ENCODE data around the gene PTPRK.
A peak's percentile ranks its signal among the peaks of the same experiment; 100 is the strongest.

The PTPRK gene

DNA sequence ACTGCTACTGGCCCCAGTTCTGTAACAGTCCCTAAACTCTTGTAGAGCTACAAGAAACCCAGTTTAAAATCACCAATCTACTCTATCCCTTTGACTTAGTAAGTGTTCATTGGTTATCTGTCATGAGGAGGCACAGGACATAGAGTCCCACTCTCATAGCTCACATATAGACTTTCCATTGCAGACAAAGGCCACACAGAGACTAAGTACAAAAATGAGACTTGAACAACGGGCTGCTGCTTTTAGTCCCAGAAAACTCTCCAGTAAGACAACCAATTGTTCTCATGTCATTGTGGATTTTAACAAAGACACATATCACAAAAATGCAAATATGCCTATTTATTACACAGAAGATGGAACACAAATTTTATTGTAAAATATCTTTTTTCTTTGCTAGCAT, 197.4 kb downstream of the PTPRK start:
- Histone ChIP-seq H3K27ac (no peak overlapping the region), H3K4me3 (no peak overlapping the region)

DNA sequence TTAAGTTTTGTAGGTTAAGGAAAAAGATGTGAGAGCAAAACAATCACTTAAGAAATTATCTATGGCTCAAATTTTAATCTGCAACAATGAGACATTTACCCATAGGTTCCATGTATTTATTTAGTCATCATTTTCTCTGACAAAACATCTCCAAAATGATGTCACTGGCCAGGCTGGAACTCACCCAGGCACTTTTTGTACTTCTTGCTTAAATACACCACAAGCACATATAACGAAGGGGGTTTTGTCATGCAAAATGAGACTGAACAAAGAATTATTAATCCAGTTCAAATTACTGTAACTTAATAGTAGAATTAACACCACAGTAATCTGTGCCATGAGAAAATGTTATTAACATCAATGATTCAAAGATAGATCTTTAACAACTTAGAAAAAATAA, 200.5 kb downstream of the PTPRK start:
- no peak overlapping the region for H3K27ac ChIP-seq

DNA sequence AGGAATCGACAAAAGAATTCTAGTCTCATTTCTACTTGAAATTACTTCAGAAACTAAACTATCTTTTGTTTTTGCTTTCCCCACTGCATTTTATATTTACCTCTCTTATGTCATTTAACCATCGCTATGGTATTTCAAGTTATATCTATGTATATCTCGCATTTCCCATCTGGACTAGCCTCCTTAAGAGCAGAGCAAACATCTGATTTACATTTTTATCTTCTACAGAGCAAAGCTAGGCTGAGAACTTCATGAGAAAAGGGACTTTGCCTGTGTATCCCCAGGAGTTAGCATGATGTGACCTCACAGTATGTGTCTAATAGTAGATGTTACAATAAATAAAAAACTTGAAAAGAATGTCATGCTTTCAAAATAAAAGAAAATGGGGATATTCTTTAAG, 201.2 kb downstream of the PTPRK start:
- Histone ChIP-seq H3K27ac (no peak overlapping the region), H3K4me3 (no peak overlapping the region)

More for the DNA sequence above, 200.5 kb downstream of the PTPRK start:
- no peak overlapping the region for H3K4me3 ChIP-seq

DNA sequence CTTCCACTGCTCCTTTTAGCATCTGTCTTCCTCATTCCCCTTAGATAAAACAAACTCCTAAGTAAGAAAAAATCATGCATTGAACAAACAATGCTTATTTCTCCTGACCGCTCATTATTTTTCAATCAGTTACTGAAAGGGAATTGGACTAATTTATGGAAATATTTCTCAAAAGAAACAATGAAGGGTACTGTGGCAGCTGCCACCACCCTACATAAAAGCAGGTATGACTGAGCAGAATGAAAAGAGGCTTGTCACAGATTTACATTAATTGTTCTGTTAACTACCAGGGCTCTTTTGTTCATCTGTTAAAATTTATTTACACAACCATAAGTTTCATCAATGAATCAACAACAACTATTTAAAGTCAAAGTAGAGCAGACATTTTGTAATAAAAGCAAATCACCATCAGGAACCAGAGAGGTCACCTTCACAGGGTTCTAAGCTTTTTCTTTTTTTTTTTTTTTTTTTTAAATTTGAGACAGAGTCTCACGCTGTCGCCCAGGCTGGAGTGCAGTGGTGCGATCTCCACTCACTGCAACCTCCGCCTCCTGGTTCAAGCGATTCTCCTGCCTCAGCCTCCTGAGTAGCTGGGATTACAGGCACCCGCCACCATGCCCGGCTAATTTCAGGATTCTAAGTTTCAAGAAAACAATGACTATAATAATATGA, 204.0 kb downstream of the PTPRK start:
- no peak overlapping the region for H3K4me3 ChIP-seq
- H3K27ac ChIP-seq: no peak overlapping the region

DNA sequence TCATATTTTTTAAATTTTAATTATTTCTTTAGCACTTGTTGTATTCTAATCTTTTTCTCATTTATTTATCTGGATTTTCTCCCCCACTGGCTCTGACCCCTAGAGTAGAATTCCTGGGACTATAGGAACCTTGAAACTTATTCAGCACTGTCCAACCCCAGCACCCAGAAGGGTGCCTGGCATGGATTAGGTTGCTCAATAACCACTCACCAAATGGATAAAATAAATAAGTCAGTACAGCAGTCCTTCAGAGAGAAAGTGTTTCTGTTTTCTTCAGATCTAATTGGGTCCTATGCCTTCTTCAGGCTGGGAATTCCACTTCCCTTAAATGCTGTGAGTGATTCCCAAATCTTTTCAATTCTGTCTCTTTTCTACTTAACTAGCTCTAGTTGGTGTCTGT, 206.2 kb downstream of the PTPRK start:
- no peak overlapping the region for H3K4me3 ChIP-seq
- no peak overlapping the region for H3K27ac ChIP-seq

DNA sequence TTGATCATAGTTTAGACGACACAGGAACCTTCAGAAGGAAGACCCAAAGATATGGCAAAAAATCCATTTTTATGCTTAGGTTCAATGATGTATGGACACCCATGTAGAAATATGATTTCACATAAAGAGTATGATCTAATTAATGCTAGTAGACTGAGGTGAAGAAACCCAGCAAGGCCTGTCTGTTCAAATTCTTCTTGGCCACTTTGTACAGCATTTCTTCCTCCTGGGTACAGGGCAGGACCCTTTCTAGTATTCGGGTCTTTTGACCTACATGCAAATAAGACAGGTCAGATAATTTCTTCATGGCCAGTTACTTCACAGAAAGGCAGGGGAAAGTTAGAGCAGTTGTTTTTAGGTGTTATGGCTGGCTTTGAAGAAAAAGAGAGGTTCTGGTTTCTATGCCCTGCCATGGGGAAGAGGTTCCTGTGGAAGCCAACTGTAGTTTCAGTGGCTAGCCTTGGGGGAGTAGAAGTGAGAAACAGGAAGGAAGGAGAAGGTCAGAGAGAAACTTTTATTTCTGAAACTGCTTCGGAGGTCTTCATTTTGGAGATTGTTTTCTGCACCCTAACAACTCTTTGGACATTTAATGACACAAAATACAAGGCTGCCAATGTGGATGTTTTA, 208.3 kb downstream of the PTPRK start:
- Histone ChIP-seq H3K4me3 (no peak overlapping the region), H3K27ac (no peak overlapping the region)

DNA sequence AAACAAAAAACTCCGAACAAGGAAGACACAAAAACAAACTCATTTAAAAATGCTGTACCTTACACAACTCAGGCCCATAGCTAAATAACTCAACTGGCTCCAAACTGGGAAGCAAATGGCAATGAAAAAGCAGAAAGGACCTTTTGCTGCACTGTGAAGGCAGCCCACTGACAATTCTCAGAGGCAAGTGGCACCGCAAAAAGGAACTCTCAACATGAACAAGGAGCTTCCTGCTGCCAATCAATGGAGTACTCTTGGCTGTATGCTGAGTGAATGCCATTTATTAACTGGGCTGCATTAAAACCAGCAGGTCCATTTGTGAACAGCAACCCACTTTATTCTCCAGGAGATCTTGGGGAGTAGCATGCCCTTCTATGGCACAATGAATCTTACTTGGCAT, 209.9 kb downstream of the PTPRK start:
- H3K4me3 ChIP-seq: no peak overlapping the region

DNA sequence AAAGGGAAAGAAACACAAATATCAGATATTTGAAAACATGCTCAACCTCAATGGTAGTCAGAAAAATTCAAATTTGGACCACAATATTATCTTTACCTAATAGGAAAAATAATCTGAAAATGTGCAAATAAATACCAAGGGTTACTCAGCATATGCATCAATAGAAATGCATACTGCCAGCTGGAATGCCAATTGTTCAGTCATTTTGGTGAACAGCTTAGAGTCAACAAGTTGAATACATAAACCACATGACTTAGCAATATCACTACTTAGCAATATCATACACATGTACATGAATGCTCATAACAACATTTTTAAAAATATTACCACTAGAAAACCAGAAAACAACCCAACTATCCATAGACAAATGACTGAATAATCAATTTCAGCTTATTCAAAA, 212.7 kb downstream of the PTPRK start:
- H3K27ac ChIP-seq: no peak overlapping the region
- no peak overlapping the region for H3K4me3 ChIP-seq

More for the DNA sequence above, 209.9 kb downstream of the PTPRK start:
- no peak overlapping the region for H3K27ac ChIP-seq

DNA sequence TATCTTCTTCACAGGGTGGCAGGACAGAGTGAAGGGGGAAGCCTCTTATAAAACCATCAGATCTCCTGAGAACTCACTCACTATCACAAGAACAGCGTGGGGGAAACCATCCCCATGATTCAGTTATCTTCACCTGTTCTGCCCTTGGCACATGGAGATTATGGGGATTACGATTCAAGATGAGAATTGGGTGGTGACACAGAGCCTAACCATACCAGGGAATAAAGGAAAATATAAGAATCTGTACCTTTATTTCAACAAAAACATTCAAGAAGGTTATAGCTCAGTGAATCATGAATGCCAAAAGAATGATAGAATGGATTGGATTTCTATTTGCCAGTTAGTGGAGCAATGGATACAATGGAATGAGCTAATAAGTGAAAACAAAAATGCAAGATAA, 214.4 kb downstream of the PTPRK start:
- H3K27ac ChIP-seq: no peak overlapping the region
- H3K4me3 ChIP-seq: no peak overlapping the region

DNA sequence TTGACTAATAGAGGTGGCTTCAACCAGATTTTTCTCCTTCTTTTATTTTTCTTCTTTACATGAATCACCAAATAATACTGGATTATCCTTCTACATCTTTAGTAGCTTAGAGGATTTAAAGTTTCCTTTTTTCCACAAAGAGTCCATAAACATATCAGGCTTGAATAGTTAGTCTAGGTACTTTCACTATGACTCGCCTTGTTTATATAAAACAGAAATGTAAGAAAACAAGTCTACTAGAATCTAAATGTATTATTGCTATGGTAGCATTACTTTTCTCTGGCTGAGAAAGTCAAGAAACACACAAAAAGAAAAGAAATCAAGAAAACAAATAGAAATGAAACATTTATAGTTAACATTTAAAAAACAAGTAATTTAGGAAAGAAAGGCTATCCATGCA, 215.2 kb downstream of the PTPRK start:
- Histone ChIP-seq H3K4me3 (no peak overlapping the region), H3K27ac (no peak overlapping the region)

DNA sequence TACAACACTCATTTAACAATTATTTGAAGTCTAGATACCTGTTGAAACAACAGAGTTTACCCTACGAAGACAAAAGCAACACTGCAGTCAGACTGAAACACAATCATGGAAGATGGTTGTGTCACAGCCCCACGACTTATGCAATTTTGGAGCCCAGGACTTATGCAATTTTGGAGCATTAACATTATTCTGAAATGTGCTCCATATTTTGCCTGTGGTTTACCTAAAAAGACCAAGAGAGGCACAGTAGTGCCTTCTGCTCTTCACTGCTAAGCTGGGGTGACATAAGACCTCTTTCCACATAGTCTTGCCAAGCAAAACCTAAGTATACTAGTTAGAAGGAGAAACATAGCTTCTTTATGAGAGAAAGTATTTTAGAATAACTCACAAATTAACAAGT, 216.5 kb downstream of the PTPRK start:
- no peak overlapping the region for H3K27ac ChIP-seq
- no peak overlapping the region for H3K4me3 ChIP-seq

DNA sequence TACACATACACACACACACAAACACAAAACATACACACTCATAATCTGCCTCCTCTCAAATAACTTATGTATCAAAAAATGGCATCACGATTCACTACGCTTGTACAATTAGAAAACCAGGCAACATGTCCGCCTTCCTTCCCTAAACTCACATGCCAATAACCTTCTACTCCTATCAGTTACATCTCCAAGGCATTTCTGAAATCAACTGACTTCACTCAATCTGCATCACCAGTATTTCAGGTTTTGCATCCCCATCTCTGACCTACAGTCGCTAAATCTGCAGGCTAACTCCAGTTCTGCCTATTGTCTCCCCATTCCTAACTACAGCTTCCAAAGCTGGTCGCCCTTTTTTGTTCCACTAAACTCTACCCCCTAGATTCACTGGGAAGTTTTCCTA, 217.5 kb downstream of the PTPRK start:
- Histone ChIP-seq H3K27ac (no peak overlapping the region), H3K4me3 (no peak overlapping the region)

DNA sequence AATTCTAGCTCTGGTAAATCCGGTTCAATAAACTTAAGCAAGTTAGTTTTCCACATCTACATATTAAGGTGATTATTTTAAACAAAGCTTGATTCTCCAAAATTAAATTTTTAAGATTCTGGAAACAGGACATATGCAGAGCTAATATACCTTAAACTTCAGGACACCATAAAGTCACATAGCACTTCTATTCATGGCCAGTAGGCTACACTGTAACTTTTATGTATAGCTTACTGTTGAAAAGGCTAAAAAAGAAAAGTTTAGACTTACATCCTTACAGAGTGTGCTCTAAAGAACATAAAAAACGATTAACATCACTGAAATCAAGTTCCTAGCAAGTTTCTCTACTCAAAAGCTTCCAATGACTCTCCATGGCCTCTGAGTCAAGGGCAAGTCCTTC, 224.7 kb downstream of the PTPRK start:
- H3K4me3 ChIP-seq: no peak overlapping the region
- H3K27ac ChIP-seq: no peak overlapping the region

DNA sequence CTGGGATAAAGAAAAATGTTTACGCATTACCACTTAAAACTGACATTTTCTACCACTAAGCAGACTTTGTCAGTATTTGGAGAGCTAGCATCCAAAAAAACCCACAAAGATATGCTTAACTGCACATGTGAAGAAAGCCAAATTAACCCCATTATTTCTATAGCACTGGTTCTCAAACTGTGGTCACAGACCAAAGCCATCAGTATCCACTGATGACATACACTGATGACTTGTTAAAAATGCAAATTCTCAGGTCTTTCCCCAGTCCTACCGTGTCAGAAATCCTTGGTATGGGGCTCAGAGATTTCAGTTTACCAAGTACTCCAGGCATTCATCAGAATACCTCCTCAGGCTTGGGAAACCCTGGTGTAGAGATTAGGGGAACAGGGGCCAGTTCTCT, 230.2 kb downstream of the PTPRK start:
- no peak overlapping the region for H3K4me3 ChIP-seq

DNA sequence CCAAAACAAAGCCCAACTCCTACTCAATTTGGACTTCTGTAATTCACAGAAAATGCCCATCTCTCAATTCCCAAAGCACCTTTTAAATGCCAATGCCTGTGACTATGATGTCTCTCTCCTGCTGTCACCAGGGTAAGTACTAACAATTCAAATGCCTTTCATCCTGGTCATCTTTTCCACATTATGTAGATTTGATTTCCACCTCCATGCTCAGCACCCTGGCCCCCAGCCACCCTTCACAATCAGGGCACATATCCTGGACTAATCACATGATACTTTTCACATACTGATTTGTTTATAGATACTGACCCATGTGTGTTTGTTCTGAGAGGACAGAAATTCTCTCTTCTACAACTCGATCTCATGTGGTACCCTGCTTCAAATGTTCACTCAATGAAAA, 236.3 kb downstream of the PTPRK start:
- Histone ChIP-seq H3K27ac (no peak overlapping the region), H3K4me3 (no peak overlapping the region)

More for the DNA sequence above, 230.2 kb downstream of the PTPRK start:
- no peak overlapping the region for H3K27ac ChIP-seq

DNA sequence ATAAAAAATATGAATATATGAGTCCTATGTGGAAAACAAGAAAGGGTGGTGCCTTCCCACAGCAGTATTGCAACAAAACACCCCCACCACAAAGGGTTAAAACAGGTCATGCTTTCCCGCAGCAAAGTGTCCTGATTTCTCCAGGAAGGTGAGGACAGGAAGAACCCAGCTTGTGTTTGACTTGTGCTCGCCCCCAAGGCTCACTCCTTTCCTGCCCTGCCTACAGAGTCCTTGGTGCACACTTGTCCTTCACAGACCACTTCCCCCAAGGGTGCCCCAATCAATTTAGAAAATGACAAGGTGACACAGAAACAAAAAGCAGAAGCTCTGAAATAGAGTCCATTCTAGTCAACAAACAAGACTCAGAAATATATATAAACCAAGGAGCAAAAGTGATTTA, 237.4 kb downstream of the PTPRK start:
- no peak overlapping the region for H3K4me3 ChIP-seq
- H3K27ac ChIP-seq: no peak overlapping the region

DNA sequence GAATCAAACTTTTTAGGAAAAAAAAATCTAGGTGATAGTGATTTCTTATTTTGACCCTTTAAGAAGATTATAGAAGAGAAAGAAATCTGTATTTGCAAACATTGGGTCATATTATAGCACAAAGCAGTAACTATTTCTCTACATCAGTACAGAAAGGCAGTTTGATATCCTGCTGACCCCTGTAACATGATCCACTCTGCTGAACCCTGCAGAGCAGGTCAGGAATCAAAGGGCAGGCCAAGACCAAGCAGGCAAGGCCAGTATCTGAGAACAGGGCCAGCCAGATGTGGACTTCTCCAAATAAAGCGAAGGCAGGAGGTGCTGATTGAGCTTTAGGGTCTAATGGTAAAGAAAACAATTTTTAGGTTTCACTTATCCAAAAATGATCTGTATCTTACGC, 239.4 kb downstream of the PTPRK start:
- Histone ChIP-seq H3K27ac (no peak overlapping the region), H3K4me3 (no peak overlapping the region)

DNA sequence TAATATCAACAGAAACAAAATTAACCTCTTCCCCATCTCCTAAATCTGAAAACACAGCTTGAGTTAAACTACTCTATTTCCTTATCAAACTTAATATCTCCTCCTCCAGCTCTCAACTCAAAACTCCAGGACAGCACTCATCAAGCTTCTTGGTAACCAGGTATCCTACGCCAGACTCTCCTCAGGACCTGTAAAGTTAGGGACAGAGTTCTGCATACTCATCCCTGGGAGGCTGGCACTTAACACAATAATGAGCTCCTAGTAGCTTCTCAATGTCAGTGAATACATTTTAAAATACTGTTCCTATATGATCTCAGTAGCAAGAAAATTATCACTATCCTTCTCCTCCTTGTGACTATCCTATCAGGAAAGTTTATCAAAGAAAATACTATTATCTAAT, 240.3 kb downstream of the PTPRK start:
- no peak overlapping the region for H3K4me3 ChIP-seq

DNA sequence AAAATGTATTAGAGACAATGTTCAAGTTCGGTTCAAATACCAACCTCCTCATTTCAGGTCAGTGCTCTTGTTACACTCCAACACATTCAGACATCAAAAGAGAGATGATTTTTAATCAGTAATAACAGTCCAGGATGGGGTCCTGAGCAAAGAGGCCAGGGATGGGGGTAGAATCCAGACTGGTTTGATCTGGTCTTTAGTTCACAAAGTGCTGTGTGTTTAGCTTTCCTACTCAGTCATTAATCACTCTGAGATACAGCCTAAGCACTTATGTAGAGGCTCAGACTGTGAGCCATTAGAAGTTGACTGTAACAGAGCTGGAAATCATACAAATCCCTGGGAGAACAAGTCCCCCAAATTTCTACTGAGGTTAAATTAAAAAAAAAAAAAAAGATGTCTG, 241.6 kb downstream of the PTPRK start:
- H3K4me3 ChIP-seq: no peak overlapping the region

More for the DNA sequence above, 240.3 kb downstream of the PTPRK start:
- no peak overlapping the region for H3K27ac ChIP-seq

DNA sequence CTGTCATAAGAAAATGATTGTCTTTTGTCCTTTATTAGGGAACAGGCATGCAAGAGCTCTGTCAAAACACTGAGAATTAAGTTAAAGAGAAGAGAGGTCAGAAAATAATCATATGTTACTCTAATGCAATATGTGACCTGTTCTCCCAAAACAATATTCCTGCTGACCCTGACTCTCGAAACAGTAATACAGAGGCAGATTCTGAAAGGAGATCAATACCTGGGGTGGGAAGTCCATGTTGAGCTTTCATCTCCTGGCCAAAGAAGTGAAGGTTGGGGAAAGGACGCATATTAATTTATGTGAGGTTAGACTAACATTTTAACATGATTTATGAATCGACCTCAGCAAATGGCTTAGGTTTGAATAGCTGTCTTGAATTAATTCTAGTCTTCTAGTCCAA, 243.0 kb downstream of the PTPRK start:
- H3K27ac ChIP-seq: no peak overlapping the region
- H3K4me3 ChIP-seq: no peak overlapping the region

More for the DNA sequence above, 241.6 kb downstream of the PTPRK start:
- H3K27ac ChIP-seq: no peak overlapping the region

DNA sequence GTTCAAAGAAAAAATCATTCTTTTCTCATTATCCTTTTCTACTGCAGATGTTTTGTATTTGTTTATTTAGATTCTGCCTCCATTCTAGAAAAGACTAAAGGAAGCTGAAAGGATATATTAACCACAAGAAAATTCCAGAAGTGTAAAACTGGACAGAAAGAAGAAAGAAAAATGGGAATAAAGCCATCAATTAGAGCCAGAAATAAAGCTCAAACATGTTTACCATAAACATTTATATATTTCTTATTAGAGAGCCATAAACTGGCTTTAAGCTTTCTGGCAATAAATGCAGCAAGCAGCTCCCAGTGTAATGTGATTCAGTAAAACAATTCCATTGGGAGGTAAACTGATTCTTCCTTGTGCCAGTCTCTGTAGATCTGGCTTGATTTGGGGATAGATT, 244.1 kb downstream of the PTPRK start:
- Histone ChIP-seq H3K27ac (peak overlapping the region in 1 of 21 experiments; percentile 29), H3K4me3 (no peak overlapping the region)

DNA sequence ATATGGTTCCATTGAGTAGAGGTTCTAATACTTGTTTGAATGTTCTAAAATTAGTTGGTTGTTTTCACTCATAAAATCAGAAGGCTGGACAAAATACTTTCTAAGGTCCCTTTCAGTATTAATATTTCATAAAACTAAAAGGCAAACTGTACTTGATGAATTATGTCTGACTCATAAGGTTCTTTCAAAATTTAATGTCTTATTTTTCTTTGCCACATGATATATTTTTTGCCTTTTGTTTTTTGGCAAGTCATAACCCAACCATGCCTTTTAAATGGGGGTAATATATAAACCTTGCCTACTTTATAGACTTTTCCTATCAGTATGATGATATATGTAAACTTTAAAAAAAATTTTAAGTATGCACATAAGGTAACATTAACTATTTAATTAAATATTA, 244.7 kb downstream of the PTPRK start:
- Histone ChIP-seq H3K27ac (no peak overlapping the region), H3K4me3 (no peak overlapping the region)

Measured in skin epidermis (tissue), 12 donors.